Measurements from ENCODE around the gene STXBP4.

Gene STXBP4

DNA sequence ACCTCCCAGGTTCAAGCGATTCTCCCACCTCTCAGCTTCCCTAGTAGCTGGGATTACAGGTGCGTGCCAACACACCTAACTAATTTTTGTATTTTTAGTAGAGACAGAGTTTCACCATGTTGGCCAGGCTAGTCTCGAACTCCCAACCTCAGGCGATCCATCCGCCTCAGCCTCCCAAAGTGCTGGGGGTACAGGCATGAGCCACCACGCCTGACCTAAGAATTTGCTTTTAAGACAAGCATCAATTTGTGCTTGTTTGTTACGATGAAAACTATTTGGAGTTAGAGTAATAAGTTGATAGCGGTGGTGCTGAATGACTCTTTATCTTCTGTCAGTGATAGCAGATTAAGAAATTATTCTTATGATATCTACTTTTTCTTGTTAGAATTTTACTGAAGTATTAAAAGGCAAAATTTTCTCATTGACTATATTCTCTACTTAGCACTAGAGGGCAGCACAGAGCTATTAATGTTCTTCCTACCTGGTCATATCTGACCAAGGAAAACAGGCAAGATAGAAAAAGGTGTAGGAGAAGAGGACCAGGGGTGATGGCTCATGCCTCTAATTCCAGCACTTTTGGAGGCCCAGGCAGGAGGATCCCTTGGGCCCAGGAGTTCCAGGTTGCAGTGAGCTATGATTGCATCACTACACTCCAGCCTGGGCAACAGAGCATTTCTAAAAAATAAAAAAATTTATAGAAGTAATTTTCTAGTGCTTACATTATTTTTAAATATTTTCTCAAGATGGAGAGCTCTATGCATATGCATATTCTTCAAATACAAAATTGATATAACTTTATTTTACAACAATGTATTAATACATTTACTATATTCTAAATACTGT, 24.5 kb downstream of the STXBP4 start:
- Histone ChIP-seq H3K27me3 (replicated peaks; ENCODE audit: insufficient read depth, low read length) (no peaks in the 10 kb centered on the region), H3K9me3 (replicated peaks; ENCODE audit: insufficient read depth, low read length) (no peaks in the 10 kb centered on the region), H3K27ac (ENCODE audit: low read length) (no peak overlapping the region), H3K9me2 (replicated peaks; ENCODE audit: insufficient read depth, low read length) (no peaks in the 10 kb centered on the region), H3K4me2 (ENCODE audit: low read depth, low read length) (no peak overlapping the region), H3K36me3 (replicated peaks; ENCODE audit: insufficient read depth, low read length) (no peaks in the 10 kb centered on the region), H3K9ac (ENCODE audit: low read length) (no peak overlapping the region), H3K79me2 (ENCODE audit: low read length) (no peaks in the 10 kb centered on the region), H3F3A (ENCODE audit: insufficient read depth, low read length) (no peaks in the 10 kb centered on the region), H2AFZ (ENCODE audit: low read length) (no peak overlapping the region), H3K4me3 (ENCODE audit: low read length) (no peak overlapping the region), H4K20me1 (ENCODE audit: insufficient read depth, low read length) (no peaks in the 10 kb centered on the region), H3K4me1 (ENCODE audit: low read length) (no peaks in the 10 kb centered on the region)
- DNase-seq = peak; percentile 64
- no peak for TF ChIP-seq EZH2 (optimal IDR thresholded peaks at IDR 0.05; ENCODE audit: low read depth, low read length)
- TF ChIP-seq, protein P1, sequence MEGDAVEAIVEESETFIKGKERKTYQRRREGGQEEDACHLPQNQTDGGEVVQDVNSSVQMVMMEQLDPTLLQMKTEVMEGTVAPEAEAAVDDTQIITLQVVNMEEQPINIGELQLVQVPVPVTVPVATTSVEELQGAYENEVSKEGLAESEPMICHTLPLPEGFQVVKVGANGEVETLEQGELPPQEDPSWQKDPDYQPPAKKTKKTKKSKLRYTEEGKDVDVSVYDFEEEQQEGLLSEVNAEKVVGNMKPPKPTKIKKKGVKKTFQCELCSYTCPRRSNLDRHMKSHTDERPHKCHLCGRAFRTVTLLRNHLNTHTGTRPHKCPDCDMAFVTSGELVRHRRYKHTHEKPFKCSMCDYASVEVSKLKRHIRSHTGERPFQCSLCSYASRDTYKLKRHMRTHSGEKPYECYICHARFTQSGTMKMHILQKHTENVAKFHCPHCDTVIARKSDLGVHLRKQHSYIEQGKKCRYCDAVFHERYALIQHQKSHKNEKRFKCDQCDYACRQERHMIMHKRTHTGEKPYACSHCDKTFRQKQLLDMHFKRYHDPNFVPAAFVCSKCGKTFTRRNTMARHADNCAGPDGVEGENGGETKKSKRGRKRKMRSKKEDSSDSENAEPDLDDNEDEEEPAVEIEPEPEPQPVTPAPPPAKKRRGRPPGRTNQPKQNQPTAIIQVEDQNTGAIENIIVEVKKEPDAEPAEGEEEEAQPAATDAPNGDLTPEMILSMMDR (IDR thresholded peaks at IDR 0.05; ENCODE audit: low read length) = peak; percentile 58
- no peak for TF ChIP-seq EZH2phosphoT487 (IDR thresholded peaks at IDR 0.05; ENCODE audit: low read length)

DNA sequence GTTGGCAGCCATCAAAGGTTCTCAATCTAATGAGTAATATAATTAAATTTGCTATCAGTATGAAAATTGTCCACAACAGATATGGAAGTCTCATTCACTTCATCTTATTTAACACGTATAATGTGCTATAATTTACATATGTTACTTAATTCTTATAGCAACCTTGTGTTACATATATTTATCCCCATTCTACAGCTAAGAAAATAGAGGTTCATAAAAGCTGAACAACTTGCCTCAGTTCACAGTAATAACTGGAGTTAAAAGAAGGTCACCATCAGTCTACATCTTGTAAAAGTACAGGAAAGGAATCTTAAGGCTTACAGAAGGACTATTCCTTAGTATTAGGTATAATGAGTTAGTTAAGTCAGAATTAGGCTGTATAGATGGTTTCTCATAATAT, 27.9 kb downstream of the STXBP4 start:
- no peak overlapping the region for H3K4me2 ChIP-seq (ENCODE audit: low read depth, low read length)
- no peaks in the 10 kb centered on the region for H3K27me3 ChIP-seq (replicated peaks; ENCODE audit: insufficient read depth, low read length)
- no peak for DNase-seq
- no peaks in the 10 kb centered on the region for H3F3A ChIP-seq (ENCODE audit: insufficient read depth, low read length)
- TF ChIP-seq EZH2phosphoT487 (IDR thresholded peaks at IDR 0.05; ENCODE audit: low read length) = no peak
- TF ChIP-seq, protein P1 (IDR thresholded peaks at IDR 0.05; ENCODE audit: low read length) = no peak
- H3K9ac ChIP-seq (ENCODE audit: low read length) = no peak overlapping the region
- no peaks in the 10 kb centered on the region for H4K20me1 ChIP-seq (ENCODE audit: insufficient read depth, low read length)
- no peak overlapping the region for H3K4me3 ChIP-seq (ENCODE audit: low read length)
- no peak overlapping the region for H2AFZ ChIP-seq (ENCODE audit: low read length)
- no peaks in the 10 kb centered on the region for H3K9me2 ChIP-seq (replicated peaks; ENCODE audit: insufficient read depth, low read length)
- H3K79me2 ChIP-seq (ENCODE audit: low read length) = no peaks in the 10 kb centered on the region
- no peak overlapping the region for H3K27ac ChIP-seq (ENCODE audit: low read length)
- H3K4me1 ChIP-seq (ENCODE audit: low read length) = no peaks in the 10 kb centered on the region
- H3K36me3 ChIP-seq (replicated peaks; ENCODE audit: insufficient read depth, low read length) = no peaks in the 10 kb centered on the region
- no peaks in the 10 kb centered on the region for H3K9me3 ChIP-seq (replicated peaks; ENCODE audit: insufficient read depth, low read length)

DNA sequence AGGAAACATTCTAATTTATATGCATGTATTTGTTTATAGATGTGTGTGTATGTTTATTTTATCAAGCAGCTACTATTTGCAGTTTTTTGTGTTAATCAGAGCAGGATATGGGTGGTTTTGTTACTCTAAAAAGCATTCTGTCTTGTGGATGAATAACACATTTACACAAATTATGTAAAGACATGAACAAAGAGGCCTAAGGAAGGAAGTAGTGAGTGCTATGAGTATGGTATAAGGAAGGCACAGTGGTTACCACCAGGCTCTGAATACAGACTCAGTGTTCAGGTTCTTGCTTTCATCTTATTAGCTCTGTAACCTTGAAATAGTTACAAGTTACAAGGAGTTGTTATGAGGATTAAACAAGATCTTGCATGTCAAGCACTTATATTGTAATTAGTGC, 33.9 kb downstream of the STXBP4 start:
- no peaks in the 10 kb centered on the region for H3K27me3 ChIP-seq (replicated peaks; ENCODE audit: insufficient read depth, low read length)
- no peaks in the 10 kb centered on the region for H3K36me3 ChIP-seq (replicated peaks; ENCODE audit: insufficient read depth, low read length)
- no peaks in the 10 kb centered on the region for H3K4me1 ChIP-seq (ENCODE audit: low read length)
- no peak overlapping the region for H2AFZ ChIP-seq (ENCODE audit: low read length)
- TF ChIP-seq EZH2 (optimal IDR thresholded peaks at IDR 0.05; ENCODE audit: low read depth, low read length) = no peak
- TF ChIP-seq, protein P1 (IDR thresholded peaks at IDR 0.05; ENCODE audit: low read length) = no peak
- no peak for TF ChIP-seq EZH2phosphoT487 (IDR thresholded peaks at IDR 0.05; ENCODE audit: low read length)
- H3K79me2 ChIP-seq (ENCODE audit: low read length) = no peaks in the 10 kb centered on the region
- no peak overlapping the region for H3K27ac ChIP-seq (ENCODE audit: low read length)
- no peak overlapping the region for H3K4me3 ChIP-seq (ENCODE audit: low read length)
- no peak overlapping the region for H3K9ac ChIP-seq (ENCODE audit: low read length)
- no peaks in the 10 kb centered on the region for H4K20me1 ChIP-seq (ENCODE audit: insufficient read depth, low read length)
- no peak overlapping the region for H3K4me2 ChIP-seq (ENCODE audit: low read depth, low read length)
- H3F3A ChIP-seq (ENCODE audit: insufficient read depth, low read length) = no peaks in the 10 kb centered on the region
- DNase-seq = no peak
- no peaks in the 10 kb centered on the region for H3K9me3 ChIP-seq (replicated peaks; ENCODE audit: insufficient read depth, low read length)
- H3K9me2 ChIP-seq (replicated peaks; ENCODE audit: insufficient read depth, low read length) = no peaks in the 10 kb centered on the region

Data from MM.1S (cell line).